Panc1 (cell line): ENCODE results near the gene LCE6A. TPM values are rescaled to one million over a fixed set of nuclear protein-coding genes. Genes with fewer than 3 reads are reported as not detected.

ENCODE experiments used
- ATAC-seq: fragments of 200-7000 bp; cut with Tn5 transposase; 2 replicates; pipeline ENCODE4 v1.9.1; 2020; ENCODE audit warnings: mild to moderate bottlenecking, moderate library complexity
- BruUV-seq: library from RNA; stranded (reverse); fragments of 400-500 nt; replicated peaks from 2 replicates; lab custom pipeline; 2021; lab: Mats Ljungman, UMichigan
- CTCF ChIA-PET: fragments of 300-600 bp; sonication (Branson Sonifier 250); formaldehyde crosslinking; loops from one replicate; lab custom pipeline; 2022; ENCODE audit warnings: antibody characterized with exemption; lab: Charles Lee
- POLR2A ChIA-PET: fragments of 300-600 bp; sonication (Branson Sonifier 250); formaldehyde crosslinking; loops from one replicate; lab custom pipeline; 2022; ENCODE audit warnings: antibody characterized with exemption; lab: Charles Lee
- DNase-seq: peaks from one replicate; pipeline ENCODE4 v3.0.0-alpha.2; 2010; ENCODE audit warnings: low read depth, low spot score
- H3K27ac ChIP-seq: 2 replicates; pipeline ENCODE4 v1.5.1; 2011; ENCODE audit warnings: mild to moderate bottlenecking, low read length, inconsistent platforms
- H3K27me3 ChIP-seq: fragments of 200-500 bp; sonication (Bioruptor generic); 2 replicates; pipeline ENCODE4 v1.6.0; 2014; ENCODE audit warnings: low read length, inconsistent platforms; ENCODE audit not compliant: control insufficient read depth, insufficient read depth
- H3K36me3 ChIP-seq: fragments of 200-500 bp; sonication (Bioruptor generic); 2 replicates; pipeline ENCODE4 v1.5.1; 2014; ENCODE audit warnings: inconsistent platforms, mild to moderate bottlenecking, low read length, moderate library complexity; ENCODE audit not compliant: control insufficient read depth, insufficient read depth
- H3K4me1 ChIP-seq: 2 replicates; pipeline ENCODE4 v1.5.1; 2011; ENCODE audit warnings: inconsistent platforms, mild to moderate bottlenecking, low read length, moderate library complexity; ENCODE audit not compliant: control insufficient read depth, insufficient read depth
- H3K4me3 ChIP-seq, 2 experiments: 2 replicates each; pipeline ENCODE4 v1.5.1; 2011 to 2012; ENCODE audit warnings: low read depth in 2 of 2, low read length in 2 of 2, mild to moderate bottlenecking in 2 of 2, inconsistent platforms in 1 of 2, moderate library complexity in 1 of 2
- H3K9me3 ChIP-seq: fragments of 200-500 bp; sonication (Bioruptor generic); 2 replicates; pipeline ENCODE4 v1.5.1; 2014; ENCODE audit warnings: low read depth, mild to moderate bottlenecking, inconsistent platforms, low read length, moderate library complexity; ENCODE audit not compliant: control insufficient read depth, insufficient read depth
- CTCF ChIP-seq: fragments of 450-650 bp; IDR thresholded peaks from 2 replicates; pipeline ENCODE4 v1.5.1; 2017; ENCODE audit warnings: mild to moderate bottlenecking
- POLR2AphosphoS5 ChIP-seq: IDR thresholded peaks from 2 replicates; pipeline ENCODE4 v1.6.1; 2012; ENCODE audit warnings: mild to moderate bottlenecking, low read depth, low read length, moderate library complexity
- REST ChIP-seq, 2 experiments: IDR thresholded peaks; 2 replicates each; pipeline ENCODE4 v1.6.1; 2011 to 2012; ENCODE audit warnings: low read depth in 2 of 2, control low read depth in 1 of 2, low read length in 1 of 2, mild to moderate bottlenecking in 1 of 2, moderate library complexity in 1 of 2; ENCODE audit not compliant: insufficient read depth in 1 of 2
- SIN3A ChIP-seq: IDR thresholded peaks from 2 replicates; pipeline ENCODE4 v1.6.1; 2012; ENCODE audit warnings: low read depth, mild to moderate bottlenecking, low read length, moderate library complexity, borderline replicate concordance; ENCODE audit not compliant: insufficient read depth
- TCF7L2 ChIP-seq: IDR thresholded peaks from 2 replicates; pipeline ENCODE4 v1.6.1; 2011; ENCODE audit warnings: mild to moderate bottlenecking, low read depth, low read length, inconsistent platforms
- in situ Hi-C: cut with HindIII; loops from 2 replicates; pipeline ENCODE4 v1.10.0; 2016; ENCODE audit warnings: low sequenced_read_pairs, low pct_unique_long_range_greater_than_20kb
- intact Hi-C: fragments of 100-400 bp; cut with micrococcal nuclease; formaldehyde crosslinking; loops from one replicate; pipeline ENCODE4 v1.10.0; 2022; ENCODE audit not compliant: unreplicated experiment
- total RNA-seq: library from RNA; stranded (reverse); gene quantifications from one replicate; pipeline ENCODE4 v1.2.1, GENCODE V29; 2021; ENCODE audit not compliant: unreplicated experiment

Gene LCE6A
- total RNA-seq, 1 experiment from 2014 or later, result not detected

- H3K27ac ChIP-seq, result no peak within 1 kb of the TSS
- CTCF ChIA-PET, result no interaction called here
- intact Hi-C loops (no loop called here), in situ Hi-C loops (no loop called here)
- TF ChIP-seq SIN3A (no peak), REST (IDR thresholded peaks at IDR 0.05; ENCODE audit: insufficient read depth in 1 of 2, low read depth in 2 of 2, low read length in 1 of 2) (no peak), POLR2AphosphoS5 (no peak), TCF7L2 (no peak), CTCF (no peak)
- POLR2A ChIA-PET, result interaction anchor here (0.6 kb wide), 1 partner anchor 943 kb away, joined by 19 read pairs; no protein-coding TSS in a partner anchor
- H3K4me3 ChIP-seq, result no peak within 1 kb of the TSS
- no peaks in the 10 kb centered on the region for H3K9me3 ChIP-seq
- DNase-seq, result no peak
- no peaks in the 10 kb centered on the region for H3K4me1 ChIP-seq
- no peak for ATAC-seq
- peaks cover 2% of the 10 kb centered on the region; the same call in 1 of the 2 replicates for H3K27me3 ChIP-seq
- no TSS peak for BruUV-seq
- no peaks in the 10 kb centered on the region for H3K36me3 ChIP-seq
These were observed 46.2 kb upstream of the LCE6A start, which contains the start of gene LCE1D for GRCh38 chr1:152796421-152796820. LCE1D (plus strand) TSS chr1:152796721; CDS start chr1:152797795, 1,074 bp downstream.

- intact Hi-C loops, result no loop called here
- no TSS peak for BruUV-seq
- TF ChIP-seq CTCF (no peak), TCF7L2 (no peak), POLR2AphosphoS5 (no peak), REST (IDR thresholded peaks at IDR 0.05; ENCODE audit: insufficient read depth in 1 of 2, low read depth in 2 of 2, low read length in 1 of 2) (no peak), SIN3A (no peak)
- Histone ChIP-seq H3K36me3 (no peaks in the 10 kb centered on the region), H3K27me3 (peaks cover 2% of the 10 kb centered on the region; the same call in 1 of the 2 replicates), H3K9me3 (no peaks in the 10 kb centered on the region), H3K27ac (no peak overlapping the region), H3K4me1 (no peaks in the 10 kb centered on the region), H3K4me3 (no peak overlapping the region)
- ChIA-PET CTCF (no interaction called here), POLR2A (no interaction called here)
- ATAC-seq, result no peak
- DNase-seq, result no peak
- in situ Hi-C loops, result no loop called here
These were observed 41.3 kb upstream of the LCE6A start for GRCh38 chr1:152801333-152801732.
